HG03520 (cell line): ENCODE results near the gene KRT25.

Experiments used
- ATAC-seq: cut with Tn5 transposase; IDR thresholded peaks from one replicate; pipeline ENCODE4 v1.9.1; 2021; ENCODE audit warnings: mild to moderate bottlenecking, moderate library complexity; ENCODE audit not compliant: unreplicated experiment

Gene KRT25

GRCh38 chr17:40699371-40699770 lies 55.8 kb downstream of the KRT25 start:
- no peak for ATAC-seq
